DMS153 (cell line): ENCODE results near the gene OR51D1.

Experiments used
- DNase-seq: peaks from one replicate; lab custom pipeline; 2025; lab: John Stamatoyannopoulos, UW

OR51D1 gene

GRCh38 chr11:4645974-4646373, 8.7 kb downstream of the OR51D1 start:
- no peak for DNase-seq

GRCh38 chr11:4647766-4648165, 10.5 kb downstream of the OR51D1 start:
- no peak for DNase-seq

- no peak for DNase-seq
Observed at GRCh38 chr11:4654635-4655369, 17.5 kb downstream of the OR51D1 start.

- DNase-seq: no peak
Observed at GRCh38 chr11:4658629-4659445, 21.6 kb downstream of the OR51D1 start.

- no peak for DNase-seq
Observed at GRCh38 chr11:4662876-4663275, 25.6 kb downstream of the OR51D1 start.

GRCh38 chr11:4664183-4664582, 26.9 kb downstream of the OR51D1 start:
- DNase-seq: no peak

GRCh38 chr11:4664786-4665185, 27.5 kb downstream of the OR51D1 start:
- no peak for DNase-seq

- no peak for DNase-seq
Observed at GRCh38 chr11:4665424-4665823, 28.1 kb downstream of the OR51D1 start.

GRCh38 chr11:4671741-4672140, 34.5 kb downstream of the OR51D1 start:
- no peak for DNase-seq

- DNase-seq: no peak
Observed at GRCh38 chr11:4672470-4672869, 35.2 kb downstream of the OR51D1 start.

GRCh38 chr11:4673781-4674180, 36.5 kb downstream of the OR51D1 start:
- no peak for DNase-seq

- peak; percentile 83 for DNase-seq
Observed at GRCh38 chr11:4677948-4678347, 40.7 kb downstream of the OR51D1 start.

- DNase-seq: peak; percentile 91
Observed at GRCh38 chr11:4680341-4680740, 43.1 kb downstream of the OR51D1 start.

- no peak for DNase-seq
Observed at GRCh38 chr11:4682623-4683419, 45.5 kb downstream of the OR51D1 start.

- peak; percentile 87 for DNase-seq
Observed at GRCh38 chr11:4684631-4685285, 47.5 kb downstream of the OR51D1 start.
